Chondrocyte (in vitro differentiated cells): ENCODE data around the gene SFT2D2. TPM values are rescaled to one million over a fixed set of nuclear protein-coding genes. Genes with fewer than 3 reads are reported as not detected.

Experiments
- DNase-seq: peaks from one replicate; pipeline ENCODE4 v3.0.0; 2021; ENCODE audit warnings: mixed read lengths, low spot score
- H3K27ac Mint-ChIP-seq: one replicate; pipeline ENCODE4 v1.8.0; 2021; ENCODE audit warnings: mild to moderate bottlenecking, moderate library complexity, mixed read lengths; ENCODE audit not compliant: unreplicated experiment
- H3K27me3 Mint-ChIP-seq: 2 replicates; pipeline ENCODE4 v1.8.0; 2021; ENCODE audit warnings: low read depth, mixed read lengths
- H3K36me3 Mint-ChIP-seq: 2 replicates; pipeline ENCODE4 v1.8.0; 2021; ENCODE audit warnings: low read depth, mixed read lengths
- H3K4me1 Mint-ChIP-seq: 2 replicates; pipeline ENCODE4 v1.8.0; 2021; ENCODE audit warnings: low read depth, mild to moderate bottlenecking, mixed read lengths
- H3K4me3 Mint-ChIP-seq: one replicate; pipeline ENCODE4 v1.8.0; 2021; ENCODE audit warnings: mild to moderate bottlenecking, moderate library complexity, mixed read lengths; ENCODE audit not compliant: unreplicated experiment
- H3K9me3 Mint-ChIP-seq: 2 replicates; pipeline ENCODE4 v1.8.0; 2021; ENCODE audit warnings: low read depth, mixed read lengths
- total RNA-seq: library from RNA; stranded (reverse); gene quantifications from 3 replicates; pipeline ENCODE4 v1.2.1, GENCODE V29; 2021
- TF ChIP-seq, protein P1 (sequence below): fragments of 200-600 bp; sonication (generic); IDR thresholded peaks from 2 replicates; pipeline ENCODE4 v1.5.0; 2021; ENCODE audit warnings: antibody characterized with exemption, mild to moderate bottlenecking, moderate library complexity

Gene SFT2D2
- total RNA-seq, 1 donor from 2014 or later, result 70.8 TPM

DNA sequence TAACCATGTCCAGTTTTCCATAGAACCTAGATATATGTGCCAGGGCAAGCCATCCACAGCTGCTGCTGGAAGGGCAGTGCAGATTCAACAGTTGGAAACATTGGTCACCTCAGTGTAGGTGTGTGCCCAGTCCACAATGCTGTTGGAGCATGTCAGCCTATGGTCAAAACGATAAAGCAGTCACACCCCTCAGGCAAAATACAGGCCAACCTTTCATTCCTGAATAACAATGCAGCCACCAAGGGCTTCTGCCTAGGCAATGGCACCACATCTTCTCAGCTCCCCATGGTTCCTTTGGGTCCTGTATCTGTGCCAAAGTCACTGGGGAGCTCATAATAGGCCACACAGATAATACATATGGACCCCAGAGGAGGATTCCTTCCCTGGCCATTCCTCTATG lies 39.8 kb downstream of the SFT2D2 start:
- no peak overlapping the region for H3K27ac Mint-ChIP-seq
- DNase-seq, result no peak
- H3K4me1 Mint-ChIP-seq, result peaks cover 22% of the 10 kb centered on the region
- H3K4me3 Mint-ChIP-seq, result no peak overlapping the region
- H3K36me3 Mint-ChIP-seq, result no peaks in the 10 kb centered on the region
- H3K27me3 Mint-ChIP-seq, result no peaks in the 10 kb centered on the region
- no peaks in the 10 kb centered on the region for H3K9me3 Mint-ChIP-seq
- TF ChIP-seq, protein P1, sequence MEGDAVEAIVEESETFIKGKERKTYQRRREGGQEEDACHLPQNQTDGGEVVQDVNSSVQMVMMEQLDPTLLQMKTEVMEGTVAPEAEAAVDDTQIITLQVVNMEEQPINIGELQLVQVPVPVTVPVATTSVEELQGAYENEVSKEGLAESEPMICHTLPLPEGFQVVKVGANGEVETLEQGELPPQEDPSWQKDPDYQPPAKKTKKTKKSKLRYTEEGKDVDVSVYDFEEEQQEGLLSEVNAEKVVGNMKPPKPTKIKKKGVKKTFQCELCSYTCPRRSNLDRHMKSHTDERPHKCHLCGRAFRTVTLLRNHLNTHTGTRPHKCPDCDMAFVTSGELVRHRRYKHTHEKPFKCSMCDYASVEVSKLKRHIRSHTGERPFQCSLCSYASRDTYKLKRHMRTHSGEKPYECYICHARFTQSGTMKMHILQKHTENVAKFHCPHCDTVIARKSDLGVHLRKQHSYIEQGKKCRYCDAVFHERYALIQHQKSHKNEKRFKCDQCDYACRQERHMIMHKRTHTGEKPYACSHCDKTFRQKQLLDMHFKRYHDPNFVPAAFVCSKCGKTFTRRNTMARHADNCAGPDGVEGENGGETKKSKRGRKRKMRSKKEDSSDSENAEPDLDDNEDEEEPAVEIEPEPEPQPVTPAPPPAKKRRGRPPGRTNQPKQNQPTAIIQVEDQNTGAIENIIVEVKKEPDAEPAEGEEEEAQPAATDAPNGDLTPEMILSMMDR, result no peak

DNA sequence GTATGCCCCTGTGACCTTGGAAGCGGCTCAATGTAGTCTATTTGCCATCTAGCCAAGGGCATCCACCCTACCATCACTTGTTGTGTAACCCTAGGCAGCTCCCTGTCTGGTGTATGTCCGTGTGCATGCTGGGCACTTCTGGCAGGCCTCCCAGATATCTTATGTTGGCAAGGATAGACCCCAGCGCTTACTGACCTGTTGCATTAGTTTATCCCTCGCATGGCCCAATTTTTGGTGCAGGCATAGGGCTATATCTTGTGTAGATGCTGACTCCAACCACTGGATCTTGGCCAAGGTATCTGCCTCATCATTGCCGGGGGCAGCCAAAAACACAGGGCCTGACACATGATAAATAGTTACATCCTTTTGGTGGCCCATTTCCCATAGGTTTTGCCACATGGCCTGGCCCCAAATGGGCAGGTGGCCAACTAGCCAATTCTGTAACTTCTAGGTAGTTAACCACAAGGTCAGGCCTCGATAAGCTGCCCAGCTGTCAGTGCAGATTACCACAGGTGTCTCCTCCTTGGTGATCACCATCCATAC lies 40.9 kb downstream of the SFT2D2 start:
- Mint-ChIP-seq H3K4me1 (peaks cover 10% of the 10 kb centered on the region), H3K27ac (no peak overlapping the region), H3K4me3 (no peak overlapping the region), H3K36me3 (no peaks in the 10 kb centered on the region), H3K9me3 (no peaks in the 10 kb centered on the region), H3K27me3 (no peaks in the 10 kb centered on the region)
- TF ChIP-seq, protein P1, result no peak
- no peak for DNase-seq

DNA sequence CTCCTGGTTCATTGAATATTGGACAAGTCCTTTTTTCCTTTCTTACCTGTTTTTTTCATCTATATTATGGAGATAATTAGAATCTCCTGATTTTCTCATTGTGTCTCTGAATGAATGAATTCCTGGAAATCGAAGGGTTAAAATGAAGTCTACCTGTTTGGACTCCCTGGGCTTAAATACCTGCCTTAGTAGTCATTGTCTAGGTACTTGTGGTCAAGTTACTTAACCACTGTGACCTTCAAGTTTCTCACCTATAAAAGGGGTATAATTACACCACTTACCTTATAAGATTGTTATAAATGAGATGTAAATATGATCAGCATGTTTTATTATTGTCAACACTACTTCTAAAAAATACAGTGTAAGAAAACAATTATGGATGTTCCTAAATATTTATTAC lies 45.8 kb downstream of the SFT2D2 start:
- peaks cover 2% of the 10 kb centered on the region for H3K36me3 Mint-ChIP-seq
- no peak overlapping the region for H3K4me3 Mint-ChIP-seq
- TF ChIP-seq, protein P1, result no peak
- H3K27me3 Mint-ChIP-seq, result no peaks in the 10 kb centered on the region
- H3K27ac Mint-ChIP-seq, result no peak overlapping the region
- H3K4me1 Mint-ChIP-seq, result peaks cover 12% of the 10 kb centered on the region
- H3K9me3 Mint-ChIP-seq, result peaks cover 6% of the 10 kb centered on the region
- DNase-seq, result no peak

DNA sequence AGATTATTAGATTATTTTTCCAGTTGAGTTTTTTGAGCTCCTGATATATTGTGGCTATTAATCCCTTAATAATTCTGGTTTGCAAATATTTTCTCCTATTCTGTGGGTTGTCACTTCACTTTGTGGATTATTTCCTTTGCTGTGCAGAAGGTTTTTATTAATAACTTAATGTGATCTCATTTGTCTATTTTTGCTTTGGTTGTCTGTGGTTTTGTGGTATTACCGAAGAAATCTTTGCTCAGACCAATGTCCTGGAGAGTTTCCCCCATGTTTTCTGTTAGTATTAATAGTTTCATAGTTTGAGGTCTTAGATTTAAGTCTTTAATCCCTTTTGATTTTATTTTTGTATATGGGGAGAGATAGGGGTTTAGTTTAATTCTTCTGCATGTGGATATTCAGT lies 47.8 kb downstream of the SFT2D2 start:
- H3K36me3 Mint-ChIP-seq, result peaks cover 2% of the 10 kb centered on the region
- peak overlapping the region; percentile 42 for H3K27ac Mint-ChIP-seq
- no peaks in the 10 kb centered on the region for H3K27me3 Mint-ChIP-seq
- DNase-seq, result no peak
- peaks cover 13% of the 10 kb centered on the region for H3K9me3 Mint-ChIP-seq
- H3K4me3 Mint-ChIP-seq, result no peak overlapping the region
- TF ChIP-seq, protein P1, result no peak
- peaks cover 12% of the 10 kb centered on the region for H3K4me1 Mint-ChIP-seq

DNA sequence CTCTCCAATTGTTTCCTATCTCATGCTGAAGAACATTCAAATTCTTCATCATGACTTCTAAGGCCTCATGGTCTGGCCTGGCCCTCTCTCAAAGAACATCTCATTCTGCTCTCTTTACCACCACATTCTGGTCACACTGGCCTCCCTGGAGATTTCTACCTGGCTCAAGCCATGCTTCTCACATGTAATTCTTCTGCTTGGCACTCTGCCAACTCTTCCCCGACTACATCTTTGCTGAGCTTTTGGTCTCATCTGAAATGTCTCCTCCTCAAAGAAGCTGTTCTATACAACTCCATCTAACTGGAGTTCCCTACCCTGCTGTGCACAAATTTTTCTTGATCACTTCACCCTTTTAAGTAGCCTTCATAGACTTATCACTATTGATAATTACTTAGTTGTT lies 53.4 kb downstream of the SFT2D2 start:
- H3K36me3 Mint-ChIP-seq, result peaks cover 2% of the 10 kb centered on the region
- H3K4me3 Mint-ChIP-seq, result no peak overlapping the region

More for the DNA sequence above, 53.4 kb downstream of the SFT2D2 start:
- no peak overlapping the region for H3K27ac Mint-ChIP-seq
- peaks cover 12% of the 10 kb centered on the region for H3K9me3 Mint-ChIP-seq
- DNase-seq, result no peak
- H3K4me1 Mint-ChIP-seq, result peaks cover 2% of the 10 kb centered on the region
- no peaks in the 10 kb centered on the region for H3K27me3 Mint-ChIP-seq
- TF ChIP-seq, protein P1, result no peak
